A549 treated with dexamethasone at 1 μM for 4 hours (cell line): Measurements from ENCODE around the gene SMCO4. TPM values are rescaled to one million over a fixed set of nuclear protein-coding genes. Genes with fewer than 3 reads are reported as not detected.

ENCODE experiments used
- total RNA-seq: library from RNA; stranded (reverse); fragments of 200-300 nt; extraction: Qiagen RNA extraction; gene quantifications from 5 replicates; pipeline ENCODE4 v1.2.3, GENCODE V29; 2022

Gene SMCO4
- total RNA-seq, result 21.5 to 26.9 TPM (median 21.5 TPM) in 5 replicates

DNA sequence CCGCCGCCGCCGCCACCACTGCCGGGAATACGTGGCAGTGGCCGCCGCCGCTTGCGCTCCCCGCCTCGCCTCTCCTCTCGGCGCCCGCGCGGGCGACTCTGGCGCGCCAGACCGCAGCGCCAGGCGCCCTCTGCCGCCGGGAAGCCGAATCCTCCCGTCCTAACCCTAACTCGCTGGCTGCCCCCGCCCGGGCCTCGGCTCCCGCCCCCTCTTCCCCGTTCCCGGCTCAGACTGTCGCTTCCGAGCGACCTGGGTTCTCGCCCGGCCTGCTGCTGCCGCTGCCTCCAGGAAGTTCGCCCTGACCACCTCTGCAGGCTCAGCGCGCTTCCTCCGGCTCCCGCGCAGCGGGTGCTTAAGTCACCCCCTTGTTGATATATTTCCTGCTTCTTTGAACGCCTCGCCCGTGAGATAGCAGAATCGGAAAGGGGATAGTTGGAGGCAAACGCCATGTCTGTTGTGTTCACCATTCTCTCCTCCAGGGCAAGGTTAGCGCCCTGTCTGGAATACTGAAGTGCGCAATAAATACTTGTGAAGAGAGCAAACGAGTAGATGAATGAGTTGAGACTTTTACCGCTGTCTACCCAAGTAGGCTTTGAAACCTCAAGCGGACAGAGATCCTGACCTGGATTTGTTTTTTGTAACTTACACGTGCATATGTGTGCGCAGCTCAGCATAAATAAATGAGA, at the start of gene SMCO4:
Gene SMCO4 (minus strand): TSS at position 100 of the 686 bp plus-strand sequence. CDS start 64,202 bp downstream, outside the sequence.

Other genes starting within 250 kb of the SMCO4 start
- not detected in 5 replicates for gene DEUP1, start 212.6 kb downstream of the SMCO4 start, total RNA-seq
- gene CEP295, start 118.3 kb upstream of the SMCO4 start, total RNA-seq, result 5.7 to 7.5 TPM (median 6.6 TPM) in 5 replicates
- gene TAF1D, start 198.1 kb upstream of the SMCO4 start, total RNA-seq, result 92.3 to 103 TPM (median 101 TPM) in 5 replicates
- gene C11orf54, start 198.3 kb upstream of the SMCO4 start, total RNA-seq, result 12.8 to 18.6 TPM (median 15.2 TPM) in 5 replicates
- 20.5 to 25.9 TPM (median 25.4 TPM) in 5 replicates for gene MED17, start 240.9 kb upstream of the SMCO4 start, total RNA-seq